DMS53 treated with DMSO at 0.1 percent for 48 hours (cell line): ENCODE results near the gene FGD5.

Experiments
- DNase-seq: peaks from one replicate; lab custom pipeline; 2025; ENCODE audit not compliant: unreplicated experiment; lab: John Stamatoyannopoulos, UW

The FGD5 gene

GRCh38 chr3:14823910-14824629 is 5.3 kb downstream of the FGD5 start:
- DNase-seq, result no peak

GRCh38 chr3:14824646-14825045 is 5.9 kb downstream of the FGD5 start:
- no peak for DNase-seq

GRCh38 chr3:14826069-14826468 is 7.3 kb downstream of the FGD5 start:
- no peak for DNase-seq

- no peak for DNase-seq
Measured at GRCh38 chr3:14827776-14828175, 9.0 kb downstream of the FGD5 start.

GRCh38 chr3:14829811-14830210 is 11.0 kb downstream of the FGD5 start:
- DNase-seq, result no peak

GRCh38 chr3:14831916-14832450 is 13.2 kb downstream of the FGD5 start:
- DNase-seq, result no peak

- DNase-seq, result no peak
Measured at GRCh38 chr3:14832975-14833722, 14.4 kb downstream of the FGD5 start.

GRCh38 chr3:14834121-14834520 is 15.4 kb downstream of the FGD5 start:
- DNase-seq, result no peak

GRCh38 chr3:14834807-14835466 is 16.2 kb downstream of the FGD5 start:
- no peak for DNase-seq

- DNase-seq, result no peak
Measured at GRCh38 chr3:14836049-14836468, 17.3 kb downstream of the FGD5 start.

- DNase-seq, result no peak
Measured at GRCh38 chr3:14837186-14837877, 18.6 kb downstream of the FGD5 start.

GRCh38 chr3:14837878-14838258 is 19.1 kb downstream of the FGD5 start:
- no peak for DNase-seq

GRCh38 chr3:14839236-14839635 is 20.5 kb downstream of the FGD5 start:
- no peak for DNase-seq

GRCh38 chr3:14841836-14842235 is 23.1 kb downstream of the FGD5 start:
- no peak for DNase-seq

GRCh38 chr3:14842277-14842676 is 23.5 kb downstream of the FGD5 start:
- no peak for DNase-seq

GRCh38 chr3:14843321-14843720 is 24.6 kb downstream of the FGD5 start:
- DNase-seq, result no peak

GRCh38 chr3:14844386-14845170 is 25.8 kb downstream of the FGD5 start:
- no peak for DNase-seq

GRCh38 chr3:14845180-14845579 is 26.4 kb downstream of the FGD5 start:
- DNase-seq, result no peak

GRCh38 chr3:14845826-14846225 is 27.1 kb downstream of the FGD5 start:
- no peak for DNase-seq

GRCh38 chr3:14846226-14846880 is 27.6 kb downstream of the FGD5 start:
- DNase-seq, result no peak
